HCT116 (cell line): ENCODE measurements around the gene SPACA4.

Source experiments
- EZH2 ChIP-seq: fragments of 200-600 bp; sonication (generic); IDR thresholded peaks from 2 replicates; pipeline ENCODE4 v1.6.1; 2017; ENCODE audit warnings: antibody characterized with exemption, mixed run types
- EZH2phosphoT487 ChIP-seq: fragments of 200-600 bp; IDR thresholded peaks from 2 replicates; pipeline ENCODE4 v1.6.1; 2018; ENCODE audit warnings: antibody characterized with exemption, borderline replicate concordance
- POLR2A ChIP-seq: IDR thresholded peaks from 2 replicates; pipeline ENCODE4 v1.7.0; 2011; ENCODE audit warnings: borderline replicate concordance; ENCODE audit not compliant: insufficient read depth, insufficient read length; ENCODE audit errors: extremely low read depth
- POLR2AphosphoS5 ChIP-seq: IDR thresholded peaks from 2 replicates; pipeline ENCODE4 v1.6.1; 2011; ENCODE audit warnings: mild to moderate bottlenecking, low read depth, low read length, moderate library complexity
- SIN3A ChIP-seq: IDR thresholded peaks from 2 replicates; pipeline ENCODE4 v1.6.1; 2012; ENCODE audit warnings: low read depth
- SP1 ChIP-seq: IDR thresholded peaks from 2 replicates; pipeline ENCODE4 v1.6.1; 2012; ENCODE audit warnings: low read depth
- ZBTB33 ChIP-seq: IDR thresholded peaks from 2 replicates; pipeline ENCODE4 v1.6.1; 2011; ENCODE audit warnings: mild to moderate bottlenecking, low read length, moderate library complexity; ENCODE audit not compliant: insufficient replicate concordance; ENCODE audit errors: extremely low read depth
- ZNF274 ChIP-seq: fragments of 200-500 bp; sonication (Bioruptor generic); IDR thresholded peaks from 2 replicates; pipeline ENCODE4 v1.6.1; 2014; ENCODE audit warnings: mild to moderate bottlenecking, low read depth, low read length, inconsistent platforms
- TF ChIP-seq, protein P1 (sequence below), 3 experiments: fragments of 200-600 bp in 1 of 3; sonication (generic) in 1 of 3; IDR thresholded peaks in 2 of 3; conservative IDR thresholded peaks in 1 of 3; 2 replicates each; pipeline ENCODE4 v1.5.1; 2012 to 2017; ENCODE audit warnings: low read depth in 2 of 3, low read length in 2 of 3, antibody characterized with exemption in 1 of 3, borderline replicate concordance in 1 of 3, control low read depth in 1 of 3, mild to moderate bottlenecking in 1 of 3, mixed read lengths in 1 of 3, mixed run types in 1 of 3, moderate library complexity in 1 of 3; ENCODE audit not compliant: insufficient read depth in 1 of 3
- TF ChIP-seq, protein P2 (sequence below): IDR thresholded peaks from 2 replicates; pipeline ENCODE4 v1.6.1; 2012
- TF ChIP-seq, protein P3 (sequence below): IDR thresholded peaks from 2 replicates; pipeline ENCODE4 v1.6.1; 2012; ENCODE audit warnings: low read depth

GRCh38 chr19:48595171-48595570 lies 11.4 kb upstream of the SPACA4 start:
- TF ChIP-seq SIN3A (no peak), ZNF274 (no peak), EZH2 (no peak), ZBTB33 (no peak), SP1 (no peak), EZH2phosphoT487 (no peak), POLR2A (no peak), POLR2AphosphoS5 (no peak)
- TF ChIP-seq, protein P1, sequence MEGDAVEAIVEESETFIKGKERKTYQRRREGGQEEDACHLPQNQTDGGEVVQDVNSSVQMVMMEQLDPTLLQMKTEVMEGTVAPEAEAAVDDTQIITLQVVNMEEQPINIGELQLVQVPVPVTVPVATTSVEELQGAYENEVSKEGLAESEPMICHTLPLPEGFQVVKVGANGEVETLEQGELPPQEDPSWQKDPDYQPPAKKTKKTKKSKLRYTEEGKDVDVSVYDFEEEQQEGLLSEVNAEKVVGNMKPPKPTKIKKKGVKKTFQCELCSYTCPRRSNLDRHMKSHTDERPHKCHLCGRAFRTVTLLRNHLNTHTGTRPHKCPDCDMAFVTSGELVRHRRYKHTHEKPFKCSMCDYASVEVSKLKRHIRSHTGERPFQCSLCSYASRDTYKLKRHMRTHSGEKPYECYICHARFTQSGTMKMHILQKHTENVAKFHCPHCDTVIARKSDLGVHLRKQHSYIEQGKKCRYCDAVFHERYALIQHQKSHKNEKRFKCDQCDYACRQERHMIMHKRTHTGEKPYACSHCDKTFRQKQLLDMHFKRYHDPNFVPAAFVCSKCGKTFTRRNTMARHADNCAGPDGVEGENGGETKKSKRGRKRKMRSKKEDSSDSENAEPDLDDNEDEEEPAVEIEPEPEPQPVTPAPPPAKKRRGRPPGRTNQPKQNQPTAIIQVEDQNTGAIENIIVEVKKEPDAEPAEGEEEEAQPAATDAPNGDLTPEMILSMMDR (IDR thresholded peaks at IDR 0.05 in 2 of 3, conservative IDR thresholded peaks at IDR 0.05 in 1 of 3; ENCODE audit: borderline replicate concordance in 1 of 3, insufficient read depth in 1 of 3, low read depth in 2 of 3, low read length in 2 of 3), result no peak
- TF ChIP-seq, protein P2, sequence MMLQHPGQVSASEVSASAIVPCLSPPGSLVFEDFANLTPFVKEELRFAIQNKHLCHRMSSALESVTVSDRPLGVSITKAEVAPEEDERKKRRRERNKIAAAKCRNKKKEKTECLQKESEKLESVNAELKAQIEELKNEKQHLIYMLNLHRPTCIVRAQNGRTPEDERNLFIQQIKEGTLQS, result no peak
- TF ChIP-seq, protein P3, sequence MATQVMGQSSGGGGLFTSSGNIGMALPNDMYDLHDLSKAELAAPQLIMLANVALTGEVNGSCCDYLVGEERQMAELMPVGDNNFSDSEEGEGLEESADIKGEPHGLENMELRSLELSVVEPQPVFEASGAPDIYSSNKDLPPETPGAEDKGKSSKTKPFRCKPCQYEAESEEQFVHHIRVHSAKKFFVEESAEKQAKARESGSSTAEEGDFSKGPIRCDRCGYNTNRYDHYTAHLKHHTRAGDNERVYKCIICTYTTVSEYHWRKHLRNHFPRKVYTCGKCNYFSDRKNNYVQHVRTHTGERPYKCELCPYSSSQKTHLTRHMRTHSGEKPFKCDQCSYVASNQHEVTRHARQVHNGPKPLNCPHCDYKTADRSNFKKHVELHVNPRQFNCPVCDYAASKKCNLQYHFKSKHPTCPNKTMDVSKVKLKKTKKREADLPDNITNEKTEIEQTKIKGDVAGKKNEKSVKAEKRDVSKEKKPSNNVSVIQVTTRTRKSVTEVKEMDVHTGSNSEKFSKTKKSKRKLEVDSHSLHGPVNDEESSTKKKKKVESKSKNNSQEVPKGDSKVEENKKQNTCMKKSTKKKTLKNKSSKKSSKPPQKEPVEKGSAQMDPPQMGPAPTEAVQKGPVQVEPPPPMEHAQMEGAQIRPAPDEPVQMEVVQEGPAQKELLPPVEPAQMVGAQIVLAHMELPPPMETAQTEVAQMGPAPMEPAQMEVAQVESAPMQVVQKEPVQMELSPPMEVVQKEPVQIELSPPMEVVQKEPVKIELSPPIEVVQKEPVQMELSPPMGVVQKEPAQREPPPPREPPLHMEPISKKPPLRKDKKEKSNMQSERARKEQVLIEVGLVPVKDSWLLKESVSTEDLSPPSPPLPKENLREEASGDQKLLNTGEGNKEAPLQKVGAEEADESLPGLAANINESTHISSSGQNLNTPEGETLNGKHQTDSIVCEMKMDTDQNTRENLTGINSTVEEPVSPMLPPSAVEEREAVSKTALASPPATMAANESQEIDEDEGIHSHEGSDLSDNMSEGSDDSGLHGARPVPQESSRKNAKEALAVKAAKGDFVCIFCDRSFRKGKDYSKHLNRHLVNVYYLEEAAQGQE, result no peak
